HuH-7.5 (cell line): ENCODE results near the gene KCNJ6.
A peak's percentile ranks its signal among the peaks of the same experiment; 100 is the strongest.

Experiments used
- DNase-seq: peaks from one replicate; pipeline ENCODE4 v3.0.0; 2011; ENCODE audit warnings: low spot score

The KCNJ6 gene

DNA sequence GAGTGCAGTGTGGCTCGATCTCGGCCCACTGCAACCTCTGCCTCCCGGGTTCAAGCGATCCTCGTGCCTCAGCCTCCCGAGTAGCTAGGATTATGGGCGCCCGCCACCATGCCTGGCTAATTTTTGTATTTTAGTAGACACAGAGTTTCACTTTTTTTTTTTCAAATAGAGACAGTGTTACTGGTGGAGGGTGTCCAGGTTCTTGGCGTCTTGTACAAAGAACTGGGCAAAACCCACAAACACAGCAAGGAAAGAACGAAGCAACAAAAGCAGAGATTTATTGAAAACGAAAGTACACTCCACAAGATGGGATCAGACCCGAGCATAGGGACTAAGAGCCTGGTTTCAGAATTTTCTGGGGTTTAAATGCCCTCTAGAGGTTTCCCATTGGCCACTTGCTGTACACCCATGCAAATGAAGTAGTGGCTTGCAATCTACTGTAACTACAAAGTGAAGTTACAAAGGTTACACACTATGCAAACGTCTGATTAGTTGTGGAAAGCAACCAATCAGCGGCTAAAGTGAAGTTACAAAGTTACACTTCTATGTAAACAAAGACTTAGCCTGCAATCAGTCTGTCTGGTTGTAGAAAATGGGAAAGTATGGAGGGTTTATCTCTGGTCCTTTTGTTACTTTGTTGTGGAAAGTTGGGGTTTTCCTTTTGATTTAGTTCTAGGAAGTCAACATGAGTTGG is 350.6 kb downstream of the KCNJ6 start:
- DNase-seq, result no peak

DNA sequence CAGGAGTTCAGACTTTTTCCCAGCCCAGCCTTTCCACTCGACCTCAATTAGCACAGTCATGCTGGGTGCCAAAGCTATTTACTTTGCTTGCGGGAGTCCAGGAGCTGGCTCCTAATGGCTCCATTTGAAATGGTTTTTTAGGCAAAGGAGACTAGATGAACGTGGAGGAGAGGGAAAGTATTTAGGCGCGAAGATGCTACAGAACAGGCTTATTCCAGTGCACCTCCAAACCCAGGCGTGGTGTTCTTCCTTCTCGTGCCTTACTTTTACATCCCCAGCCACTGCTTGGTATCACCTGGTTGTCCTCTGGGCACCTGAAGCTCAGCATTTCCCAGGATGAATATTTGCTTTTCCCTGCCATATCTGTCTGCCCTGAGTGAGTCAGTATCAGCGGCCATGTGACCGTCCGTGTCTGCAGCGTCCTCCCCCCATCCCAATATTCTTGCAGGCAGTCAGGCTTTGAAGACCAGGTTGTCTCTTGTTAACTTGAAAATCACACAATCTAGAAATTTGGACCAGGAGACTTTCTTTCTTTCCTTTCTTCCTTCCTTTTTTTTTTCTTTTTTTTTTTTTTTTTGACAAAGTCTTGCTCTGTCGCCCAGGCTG is 351.2 kb downstream of the KCNJ6 start:
- no peak for DNase-seq

DNA sequence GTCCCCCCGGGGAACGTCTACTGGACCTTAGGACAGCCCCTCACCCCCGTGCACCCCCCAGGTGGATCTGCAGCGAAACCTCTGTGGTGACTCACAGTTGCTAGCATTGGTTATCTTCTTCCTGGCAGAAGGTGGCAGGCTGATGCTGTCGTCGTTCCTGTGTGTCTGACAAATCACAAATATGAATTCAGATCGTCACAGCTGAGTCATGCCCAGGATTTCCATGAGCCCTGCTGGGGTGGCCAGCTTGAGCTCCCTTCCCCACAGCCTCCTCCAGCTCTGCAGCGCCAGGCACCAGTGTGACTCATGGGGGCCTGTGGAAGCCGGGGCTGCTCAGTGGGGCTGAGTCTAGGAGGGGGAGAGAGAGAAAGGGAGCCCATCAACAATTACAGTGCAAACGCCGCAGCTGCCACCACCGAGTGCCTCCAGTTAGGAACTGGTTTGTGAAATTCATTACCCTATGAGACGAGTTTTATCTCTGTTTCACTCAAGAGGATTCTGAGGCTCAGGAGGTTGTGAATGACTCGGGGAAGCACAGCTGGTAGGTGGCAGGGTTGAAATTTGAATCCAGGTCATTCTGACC is 351.8 kb downstream of the KCNJ6 start:
- DNase-seq, result no peak

DNA sequence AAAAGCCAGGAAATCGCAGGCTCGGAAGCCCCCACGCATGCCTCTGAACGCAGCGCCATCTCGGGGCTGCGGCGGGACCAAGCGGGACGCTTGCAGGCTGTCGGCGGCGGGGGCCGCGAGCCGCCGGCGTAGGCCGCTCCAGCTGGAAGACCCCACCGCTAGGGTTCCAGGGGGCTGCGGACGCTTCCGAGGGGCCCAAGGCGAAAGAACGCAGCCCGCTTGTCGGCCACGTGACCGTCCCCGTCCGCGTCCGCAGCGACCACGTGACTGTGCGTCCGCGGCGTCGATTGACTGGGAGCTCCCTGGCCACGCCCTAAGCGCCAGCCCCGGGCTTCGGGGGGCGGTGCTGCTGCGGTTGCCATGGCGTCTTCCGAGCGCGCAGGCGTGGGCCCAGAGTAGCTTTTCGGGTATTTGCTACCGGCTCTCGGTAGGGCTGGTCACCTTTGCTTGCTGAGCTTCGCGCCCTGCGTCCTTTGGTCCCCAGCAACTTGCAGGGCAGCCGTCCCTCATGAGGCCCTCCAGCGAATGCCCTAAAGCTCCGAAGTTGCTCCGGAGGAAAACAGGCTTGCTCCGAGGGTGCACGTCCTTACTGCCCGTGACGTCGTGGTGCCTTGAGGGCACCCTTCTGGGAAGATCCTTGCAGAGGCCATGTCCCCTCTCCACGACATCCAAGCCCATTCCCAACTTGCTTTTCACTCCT is 352.5 kb downstream of the KCNJ6 start:
- peak; percentile 71 for DNase-seq

DNA sequence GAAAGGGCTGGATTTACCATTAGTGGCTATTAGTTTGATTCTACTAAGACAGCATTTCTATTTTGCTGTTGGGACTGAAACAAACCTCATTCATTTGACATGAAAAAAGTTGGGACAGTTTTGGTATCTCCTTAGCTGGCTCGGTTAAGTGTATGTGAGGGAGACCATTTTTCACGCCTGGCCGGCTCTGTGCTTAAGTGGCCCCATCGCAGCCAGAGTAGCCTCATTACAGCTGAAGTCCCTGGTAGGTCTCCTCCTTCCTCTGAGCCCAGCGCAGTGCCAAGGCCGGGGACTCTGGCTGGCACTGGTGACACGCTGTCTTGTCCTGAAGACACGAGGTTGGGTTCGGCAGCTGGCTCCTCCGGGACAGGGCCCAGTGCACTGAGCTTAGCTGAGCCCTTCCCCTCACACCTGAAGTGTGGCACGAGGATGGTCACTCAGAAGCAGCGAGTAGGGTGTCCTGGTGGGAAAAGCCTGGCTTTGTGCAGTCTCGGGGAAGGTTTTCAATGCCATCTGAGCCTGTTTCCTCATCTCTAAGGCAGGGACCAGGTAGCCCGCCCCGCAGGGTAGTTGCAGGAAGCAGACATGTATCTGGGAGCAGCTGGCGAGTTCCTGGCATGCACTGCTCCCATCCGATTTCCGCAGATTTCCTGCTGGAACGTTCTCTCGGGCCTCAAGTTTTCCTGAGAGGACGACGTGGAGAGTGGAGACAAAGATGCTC is 353.2 kb downstream of the KCNJ6 start:
- no peak for DNase-seq

DNA sequence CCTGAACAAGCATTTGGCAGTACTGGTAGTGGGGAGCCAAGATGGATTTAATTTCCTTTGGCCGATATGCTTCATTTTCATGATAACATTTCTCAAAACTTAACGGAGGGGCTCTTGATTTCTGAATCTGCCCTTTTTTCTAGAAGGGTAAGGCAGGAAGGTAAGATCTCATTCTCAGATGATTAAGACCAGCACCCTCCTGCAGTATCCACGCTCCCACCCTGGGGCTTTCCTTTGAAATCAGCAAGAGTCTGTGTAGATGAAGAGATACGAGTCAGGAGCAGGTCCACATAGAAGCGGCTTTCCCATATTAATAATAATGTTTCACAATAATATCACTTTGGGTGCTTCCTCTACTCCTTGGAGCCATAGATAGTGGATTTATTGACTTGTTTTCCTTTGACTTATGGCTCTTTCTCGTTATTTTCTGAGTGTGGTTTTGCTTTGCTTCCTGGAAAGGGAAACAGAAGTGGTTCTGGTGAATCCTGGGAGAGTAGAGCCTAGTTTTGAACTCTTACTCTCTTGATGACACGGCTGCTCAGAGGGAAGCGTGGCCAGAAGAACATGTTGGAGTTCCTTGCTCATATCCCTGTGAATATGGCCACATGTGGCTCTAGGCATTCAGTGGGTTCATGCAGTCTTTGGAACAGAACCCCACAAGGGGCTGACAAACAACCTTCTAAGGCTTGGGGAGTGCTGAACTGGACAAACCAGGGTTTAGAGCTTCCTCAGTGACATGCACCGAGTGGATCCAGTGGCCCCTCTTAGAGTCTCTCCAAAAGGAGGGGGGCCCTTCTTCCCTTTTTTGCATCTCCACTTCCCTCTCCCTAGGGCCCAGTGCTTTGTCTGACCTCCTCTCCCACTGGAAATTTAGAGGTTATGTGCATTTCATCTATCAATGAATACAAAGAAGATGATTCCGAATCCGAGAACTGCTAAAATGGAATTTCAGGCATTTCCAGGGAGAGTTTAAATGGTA is 354.0 kb downstream of the KCNJ6 start:
- DNase-seq, result no peak

DNA sequence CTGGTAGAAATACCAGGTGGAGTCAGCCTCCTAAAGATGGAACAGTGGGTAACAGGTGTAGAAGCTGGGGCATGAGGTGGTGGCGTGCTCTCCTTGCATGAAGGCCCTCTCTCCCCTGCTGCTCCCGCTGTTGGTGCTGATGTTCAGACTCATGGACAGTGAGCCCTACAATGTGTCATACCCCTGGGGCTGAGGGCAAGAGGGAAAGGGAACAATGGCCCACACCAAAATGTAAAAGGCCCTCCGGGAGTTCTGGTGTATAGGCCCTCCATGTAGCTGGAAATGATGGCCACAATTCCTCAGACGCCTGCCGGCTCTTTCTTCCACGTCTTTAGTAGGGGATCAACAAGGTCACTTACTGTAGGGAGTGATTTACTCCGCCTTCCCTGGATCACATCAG is 354.8 kb downstream of the KCNJ6 start:
- no peak for DNase-seq

DNA sequence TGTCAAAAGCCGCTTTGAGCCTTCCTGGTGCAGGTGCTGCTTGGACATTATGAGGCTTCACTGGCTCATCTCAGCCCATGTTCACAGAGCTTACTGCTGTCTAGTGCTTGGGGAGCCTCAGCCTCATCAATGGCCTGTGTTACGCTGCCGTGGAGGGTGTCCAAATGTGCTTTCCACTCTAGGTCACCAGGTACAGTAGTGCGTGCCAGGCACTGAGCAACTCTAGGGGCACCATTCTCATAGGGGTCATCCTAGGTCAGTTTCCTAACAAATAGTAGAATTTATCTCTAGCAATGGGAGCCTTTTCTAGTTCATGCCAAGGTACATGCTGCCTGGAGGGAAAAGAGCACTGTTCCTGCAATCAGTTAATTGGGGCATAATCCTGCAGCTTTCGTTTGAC is 355.9 kb downstream of the KCNJ6 start:
- no peak for DNase-seq

DNA sequence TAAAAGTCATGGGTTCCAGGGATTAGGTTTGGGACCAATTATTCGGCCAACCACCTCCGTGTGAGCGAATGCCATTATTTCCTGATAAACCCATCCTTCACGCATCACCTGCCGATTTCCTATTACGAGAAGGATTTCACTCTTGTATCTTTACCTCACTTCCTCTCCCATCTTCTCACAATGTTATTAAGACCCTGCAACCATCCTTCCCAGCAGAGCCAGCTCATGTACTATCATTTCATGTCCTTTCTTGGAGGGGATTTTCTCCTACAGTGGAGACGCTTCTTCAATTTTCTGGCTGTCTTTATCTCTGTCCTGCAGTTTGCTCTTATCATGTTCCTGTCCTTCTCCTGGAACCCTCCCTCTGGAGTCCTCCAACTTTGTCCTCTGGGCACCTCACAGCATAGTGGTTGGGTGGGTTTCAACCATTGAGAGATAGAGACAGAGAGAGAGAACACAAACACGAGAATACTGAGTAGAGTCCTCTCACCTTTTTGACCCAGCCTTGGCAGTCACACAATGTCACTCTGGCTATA is 357.5 kb downstream of the KCNJ6 start:
- DNase-seq, result no peak
